Esophagus muscularis mucosa (tissue), 3 donors: ENCODE measurements around the gene CAP2.

Experiments used
- POLR2A ChIP-seq: fragments of 450-650 bp; IDR thresholded peaks from one replicate; pipeline ENCODE4 v1.6.1; 2017; ENCODE audit warnings: antibody characterized with exemption, moderate library complexity, mild to moderate bottlenecking, low read depth
- TF ChIP-seq, protein P1 (sequence below), 3 experiments: fragments of 200-600 bp in 2 of 3; fragments of 450-650 bp in 1 of 3; sonication (generic) in 2 of 3; IDR thresholded peaks; one replicate each; pipeline ENCODE4 v1.5.1; 2017 to 2019; ENCODE audit warnings: antibody characterized with exemption in 3 of 3, mild to moderate bottlenecking in 2 of 3, moderate library complexity in 1 of 3

DNA sequence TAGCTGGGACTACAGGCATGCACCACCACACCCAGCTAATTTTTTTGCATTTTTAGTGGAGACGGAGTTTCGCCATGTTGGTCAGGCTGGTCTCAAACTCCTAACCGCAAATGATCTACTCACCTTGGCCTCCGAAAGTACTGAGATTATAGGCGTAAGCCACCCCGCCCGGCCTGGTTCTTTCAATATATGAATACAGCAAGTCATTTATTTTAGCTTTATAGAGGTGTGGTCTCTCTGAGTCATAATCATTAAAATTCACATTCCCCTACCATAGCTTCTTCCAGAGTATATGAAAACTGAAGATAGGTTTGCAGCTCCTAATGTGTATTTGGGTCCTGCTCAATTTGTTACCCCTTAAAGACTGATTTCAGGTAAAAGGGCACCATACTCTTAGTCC, 118.2 kb downstream of the CAP2 start:
- no peak for TF ChIP-seq POLR2A
- TF ChIP-seq, protein P1, sequence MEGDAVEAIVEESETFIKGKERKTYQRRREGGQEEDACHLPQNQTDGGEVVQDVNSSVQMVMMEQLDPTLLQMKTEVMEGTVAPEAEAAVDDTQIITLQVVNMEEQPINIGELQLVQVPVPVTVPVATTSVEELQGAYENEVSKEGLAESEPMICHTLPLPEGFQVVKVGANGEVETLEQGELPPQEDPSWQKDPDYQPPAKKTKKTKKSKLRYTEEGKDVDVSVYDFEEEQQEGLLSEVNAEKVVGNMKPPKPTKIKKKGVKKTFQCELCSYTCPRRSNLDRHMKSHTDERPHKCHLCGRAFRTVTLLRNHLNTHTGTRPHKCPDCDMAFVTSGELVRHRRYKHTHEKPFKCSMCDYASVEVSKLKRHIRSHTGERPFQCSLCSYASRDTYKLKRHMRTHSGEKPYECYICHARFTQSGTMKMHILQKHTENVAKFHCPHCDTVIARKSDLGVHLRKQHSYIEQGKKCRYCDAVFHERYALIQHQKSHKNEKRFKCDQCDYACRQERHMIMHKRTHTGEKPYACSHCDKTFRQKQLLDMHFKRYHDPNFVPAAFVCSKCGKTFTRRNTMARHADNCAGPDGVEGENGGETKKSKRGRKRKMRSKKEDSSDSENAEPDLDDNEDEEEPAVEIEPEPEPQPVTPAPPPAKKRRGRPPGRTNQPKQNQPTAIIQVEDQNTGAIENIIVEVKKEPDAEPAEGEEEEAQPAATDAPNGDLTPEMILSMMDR (IDR thresholded peaks at IDR 0.05), result no peak
